IMR-90 (cell line): ENCODE results near the gene CACNB3.

Experiments
- POLR2A ChIP-seq: IDR thresholded peaks from 2 replicates; pipeline ENCODE4 v1.6.1; 2012; ENCODE audit warnings: mild to moderate bottlenecking, low read depth, low read length
- TF ChIP-seq, protein P1 (sequence below): conservative IDR thresholded peaks from 2 replicates; pipeline ENCODE4 v1.5.1; 2012; ENCODE audit warnings: mild to moderate bottlenecking, low read depth, low read length, improper control_type of control experiment

DNA sequence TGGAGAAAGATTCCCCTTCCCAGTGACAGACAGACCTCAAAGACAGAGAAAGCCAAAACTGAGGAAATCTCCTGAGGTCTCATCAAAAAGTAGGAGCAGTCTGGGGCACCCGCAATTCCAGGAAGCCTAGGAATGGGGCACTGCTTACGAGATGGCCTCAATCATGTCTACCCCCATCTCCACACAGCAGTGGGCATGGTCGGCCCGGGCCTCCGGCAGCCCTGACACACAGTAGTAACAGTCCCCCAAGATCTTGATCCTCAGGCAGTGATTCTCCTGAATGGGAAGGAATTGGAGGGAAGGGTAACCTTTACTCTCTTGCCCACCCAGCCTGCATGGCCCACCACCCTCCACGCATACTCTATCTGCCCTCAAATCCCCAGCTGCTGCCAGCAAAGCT lies 41.3 kb upstream of the CACNB3 start:
- no peak for TF ChIP-seq POLR2A
- TF ChIP-seq, protein P1, sequence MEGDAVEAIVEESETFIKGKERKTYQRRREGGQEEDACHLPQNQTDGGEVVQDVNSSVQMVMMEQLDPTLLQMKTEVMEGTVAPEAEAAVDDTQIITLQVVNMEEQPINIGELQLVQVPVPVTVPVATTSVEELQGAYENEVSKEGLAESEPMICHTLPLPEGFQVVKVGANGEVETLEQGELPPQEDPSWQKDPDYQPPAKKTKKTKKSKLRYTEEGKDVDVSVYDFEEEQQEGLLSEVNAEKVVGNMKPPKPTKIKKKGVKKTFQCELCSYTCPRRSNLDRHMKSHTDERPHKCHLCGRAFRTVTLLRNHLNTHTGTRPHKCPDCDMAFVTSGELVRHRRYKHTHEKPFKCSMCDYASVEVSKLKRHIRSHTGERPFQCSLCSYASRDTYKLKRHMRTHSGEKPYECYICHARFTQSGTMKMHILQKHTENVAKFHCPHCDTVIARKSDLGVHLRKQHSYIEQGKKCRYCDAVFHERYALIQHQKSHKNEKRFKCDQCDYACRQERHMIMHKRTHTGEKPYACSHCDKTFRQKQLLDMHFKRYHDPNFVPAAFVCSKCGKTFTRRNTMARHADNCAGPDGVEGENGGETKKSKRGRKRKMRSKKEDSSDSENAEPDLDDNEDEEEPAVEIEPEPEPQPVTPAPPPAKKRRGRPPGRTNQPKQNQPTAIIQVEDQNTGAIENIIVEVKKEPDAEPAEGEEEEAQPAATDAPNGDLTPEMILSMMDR, result no peak
